HepG2 (cell line): ENCODE data around the gene NCBP3. TPM values are rescaled to one million over a fixed set of nuclear protein-coding genes. Genes with fewer than 3 reads are reported as not detected.

Experiments
- CHD2 ChIP-seq: IDR thresholded peaks from 2 replicates; pipeline ENCODE4 v1.6.1; 2011; ENCODE audit warnings: low read depth, low read length, improper control_type of control experiment
- FOXC1 ChIP-seq: sonication (generic); formaldehyde crosslinking; IDR thresholded peaks from 2 replicates; pipeline ENCODE4 v1.8.0; 2022; ENCODE audit warnings: mild to moderate bottlenecking, missing genetic modification reagents, borderline replicate concordance
- FOXM1 ChIP-seq: sonication (generic); formaldehyde crosslinking; IDR thresholded peaks from 2 replicates; pipeline ENCODE4 v1.5.0; 2020; ENCODE audit warnings: missing genetic modification reagents
- KAT7 ChIP-seq: IDR thresholded peaks from 2 replicates; pipeline ENCODE4 v1.6.1; 2018; ENCODE audit warnings: borderline replicate concordance, missing compliant biosample characterization
- RFXANK ChIP-seq: IDR thresholded peaks from 2 replicates; pipeline ENCODE4 v1.6.1; 2016
- TMF1 ChIP-seq: sonication (generic); formaldehyde crosslinking; IDR thresholded peaks from 2 replicates; pipeline ENCODE4 v1.8.1; 2022; ENCODE audit warnings: low read depth, missing genetic modification reagents
- TP53 ChIP-seq: sonication (generic); formaldehyde crosslinking; conservative IDR thresholded peaks from 2 replicates; pipeline ENCODE4 v1.4.0; 2020; ENCODE audit warnings: missing genetic modification reagents
- ZFP41 ChIP-seq: sonication (generic); formaldehyde crosslinking; IDR thresholded peaks from 2 replicates; pipeline ENCODE4 v1.4.0; 2020; ENCODE audit warnings: mild to moderate bottlenecking, missing genetic modification reagents, borderline replicate concordance
- ZNF282 ChIP-seq: fragments of 450-650 bp; IDR thresholded peaks from 2 replicates; pipeline ENCODE4 v1.6.1; 2018; ENCODE audit not compliant: partially characterized antibody
- ZNF768 ChIP-seq: sonication (generic); formaldehyde crosslinking; IDR thresholded peaks from 2 replicates; pipeline ENCODE4 v1.4.0; 2020; ENCODE audit warnings: missing genetic modification reagents
- ZNF841 ChIP-seq: sonication (generic); formaldehyde crosslinking; IDR thresholded peaks from 2 replicates; pipeline ENCODE4 v1.8.1; 2023; ENCODE audit warnings: missing genetic modification reagents, borderline replicate concordance
- ZNF850 ChIP-seq: sonication (generic); formaldehyde crosslinking; conservative IDR thresholded peaks from 2 replicates; pipeline ENCODE4 v1.9.0; 2021; ENCODE audit warnings: mild to moderate bottlenecking, missing genetic modification reagents
- polyA plus RNA-seq, 8 experiments: library from polyadenylated mRNA; depleted of rRNA in 3 of 8; stranded (reverse) in 7 of 8; unstranded in 1 of 8; fragments of >200 nt; fragmentation: Illumina TruSeq in 4 of 8; extraction: Trizol in 4 of 8; gene quantifications; 2 replicates each; pipeline versions ENCODE4 v1.2.1 to v1.2.3, GENCODE V29; 2011 to 2016; ENCODE audit warnings: low read depth in 4 of 8, missing spikeins in 1 of 8, mixed read lengths in 1 of 8; ENCODE audit not compliant: insufficient read depth in 1 of 8
- total RNA-seq, 5 experiments: library from RNA; depleted of rRNA; stranded (reverse); fragments of >200 nt; fragmentation: Illumina TruSeq; extraction: Trizol; gene quantifications; 2 replicates each; pipeline ENCODE4 v1.2.3, GENCODE V29; 2016; ENCODE audit warnings: low read depth in 1 of 5
- TF ChIP-seq, protein P1 (sequence below): IDR thresholded peaks from 2 replicates; pipeline ENCODE4 v1.6.1; 2016; ENCODE audit warnings: control low read depth
- TF ChIP-seq, protein P2 (sequence below): sonication (generic); formaldehyde crosslinking; IDR thresholded peaks from 2 replicates; pipeline ENCODE4 v1.4.0; 2020; ENCODE audit warnings: low read depth, mild to moderate bottlenecking, missing genetic modification reagents
- TF ChIP-seq, protein P3 (sequence below): sonication (generic); formaldehyde crosslinking; IDR thresholded peaks from 2 replicates; pipeline ENCODE4 v1.4.0; 2020; ENCODE audit warnings: mild to moderate bottlenecking, missing genetic modification reagents
- TF ChIP-seq, protein P4 (sequence below): IDR thresholded peaks from 2 replicates; pipeline ENCODE4 v1.6.1; 2016; ENCODE audit warnings: missing compliant biosample characterization, missing genetic modification reagents, borderline replicate concordance
- TF ChIP-seq, protein P5 (sequence below): sonication (generic); formaldehyde crosslinking; IDR thresholded peaks from 2 replicates; pipeline ENCODE4 v1.5.1; 2020; ENCODE audit warnings: mild to moderate bottlenecking, missing genetic modification reagents
- TF ChIP-seq, protein P6 (sequence below): sonication (generic); formaldehyde crosslinking; IDR thresholded peaks from 2 replicates; pipeline ENCODE4 v1.4.0; 2020; ENCODE audit warnings: missing genetic modification reagents
- TF ChIP-seq, protein P7 (sequence below): IDR thresholded peaks from 2 replicates; pipeline ENCODE4 v1.6.1; 2016; ENCODE audit warnings: missing genetic modification reagents, missing compliant biosample characterization

Gene NCBP3
- total and polyA plus RNA-seq, 2 of the 13 experiments (the other 11 are each of a cell fraction or from before 2014, with no cell fraction given) = 19.5 to 24.8 TPM

DNA sequence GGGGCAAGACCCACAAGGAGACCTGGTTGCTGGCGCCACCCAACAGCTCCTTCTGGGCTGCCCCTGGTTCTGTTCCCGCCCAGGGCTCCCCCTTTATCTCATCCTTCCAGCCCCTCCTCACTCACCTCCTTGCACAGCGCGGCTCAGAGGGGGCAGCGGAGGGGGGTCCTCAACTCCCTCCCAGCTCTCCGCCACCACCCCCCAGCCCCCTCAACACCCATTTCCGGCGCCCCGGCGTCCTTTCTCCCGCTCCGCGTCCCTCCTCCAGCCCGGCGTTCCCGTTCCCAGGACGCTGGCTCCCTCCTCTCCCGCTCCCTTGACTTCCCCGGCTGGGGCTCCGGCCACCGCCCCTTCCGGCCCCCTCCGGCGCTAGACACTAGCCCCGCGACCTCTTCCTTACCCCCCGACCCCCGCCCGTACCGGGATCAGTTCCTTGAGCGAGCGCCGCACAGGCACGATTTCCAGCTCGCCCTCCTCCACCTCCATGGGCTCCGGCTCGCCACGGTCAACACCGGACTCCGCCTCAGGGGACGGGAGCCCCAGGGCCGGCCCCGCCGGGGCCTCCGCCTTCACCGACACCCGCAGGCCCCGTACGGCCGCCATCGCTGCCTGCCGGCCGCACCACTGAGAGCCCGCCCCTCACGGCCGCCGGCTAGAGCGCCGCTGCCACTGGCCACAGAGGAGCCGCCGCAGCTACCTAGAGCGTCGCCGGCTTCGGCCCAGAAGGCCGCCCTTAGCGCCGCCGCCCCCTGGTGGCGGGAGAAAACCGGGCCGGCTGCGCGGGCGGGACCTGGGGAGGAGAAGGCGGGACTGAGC is at the start of gene NCBP3 (continued):
- TF ChIP-seq, protein P1, sequence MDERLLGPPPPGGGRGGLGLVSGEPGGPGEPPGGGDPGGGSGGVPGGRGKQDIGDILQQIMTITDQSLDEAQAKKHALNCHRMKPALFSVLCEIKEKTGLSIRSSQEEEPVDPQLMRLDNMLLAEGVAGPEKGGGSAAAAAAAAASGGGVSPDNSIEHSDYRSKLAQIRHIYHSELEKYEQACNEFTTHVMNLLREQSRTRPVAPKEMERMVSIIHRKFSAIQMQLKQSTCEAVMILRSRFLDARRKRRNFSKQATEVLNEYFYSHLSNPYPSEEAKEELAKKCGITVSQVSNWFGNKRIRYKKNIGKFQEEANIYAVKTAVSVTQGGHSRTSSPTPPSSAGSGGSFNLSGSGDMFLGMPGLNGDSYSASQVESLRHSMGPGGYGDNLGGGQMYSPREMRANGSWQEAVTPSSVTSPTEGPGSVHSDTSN (CRISPR knock-in tag) = no peak
- TF ChIP-seq ZNF768 (CRISPR knock-in tag) (peak; percentile 38; the same call in 1 of the 2 replicates), ZNF841 (CRISPR knock-in tag) (0 out of 2 replicates have a peak, but pooled peaks have one; percentile 58), ZFP41 (CRISPR knock-in tag) (no peak), ZNF850 (CRISPR knock-in tag) (no peak), RFXANK (CRISPR knock-in tag) (no peak; the same call in 1 of the 2 replicates), ZNF282 (no peak), TP53 (no peak), FOXC1 (CRISPR knock-in tag) (no peak; the same call in 1 of the 2 replicates), TMF1 (CRISPR knock-in tag) (peak; percentile 79), FOXM1 (CRISPR knock-in tag) (no peak), CHD2 (peak; percentile 28; the same call in 1 of the 2 replicates), KAT7 (CRISPR knock-in tag) (peak; percentile 87; the same call in 1 of the 2 replicates)
- TF ChIP-seq, protein P2, sequence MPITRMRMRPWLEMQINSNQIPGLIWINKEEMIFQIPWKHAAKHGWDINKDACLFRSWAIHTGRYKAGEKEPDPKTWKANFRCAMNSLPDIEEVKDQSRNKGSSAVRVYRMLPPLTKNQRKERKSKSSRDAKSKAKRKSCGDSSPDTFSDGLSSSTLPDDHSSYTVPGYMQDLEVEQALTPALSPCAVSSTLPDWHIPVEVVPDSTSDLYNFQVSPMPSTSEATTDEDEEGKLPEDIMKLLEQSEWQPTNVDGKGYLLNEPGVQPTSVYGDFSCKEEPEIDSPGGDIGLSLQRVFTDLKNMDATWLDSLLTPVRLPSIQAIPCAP (CRISPR knock-in tag) = no peak
- TF ChIP-seq, protein P3, sequence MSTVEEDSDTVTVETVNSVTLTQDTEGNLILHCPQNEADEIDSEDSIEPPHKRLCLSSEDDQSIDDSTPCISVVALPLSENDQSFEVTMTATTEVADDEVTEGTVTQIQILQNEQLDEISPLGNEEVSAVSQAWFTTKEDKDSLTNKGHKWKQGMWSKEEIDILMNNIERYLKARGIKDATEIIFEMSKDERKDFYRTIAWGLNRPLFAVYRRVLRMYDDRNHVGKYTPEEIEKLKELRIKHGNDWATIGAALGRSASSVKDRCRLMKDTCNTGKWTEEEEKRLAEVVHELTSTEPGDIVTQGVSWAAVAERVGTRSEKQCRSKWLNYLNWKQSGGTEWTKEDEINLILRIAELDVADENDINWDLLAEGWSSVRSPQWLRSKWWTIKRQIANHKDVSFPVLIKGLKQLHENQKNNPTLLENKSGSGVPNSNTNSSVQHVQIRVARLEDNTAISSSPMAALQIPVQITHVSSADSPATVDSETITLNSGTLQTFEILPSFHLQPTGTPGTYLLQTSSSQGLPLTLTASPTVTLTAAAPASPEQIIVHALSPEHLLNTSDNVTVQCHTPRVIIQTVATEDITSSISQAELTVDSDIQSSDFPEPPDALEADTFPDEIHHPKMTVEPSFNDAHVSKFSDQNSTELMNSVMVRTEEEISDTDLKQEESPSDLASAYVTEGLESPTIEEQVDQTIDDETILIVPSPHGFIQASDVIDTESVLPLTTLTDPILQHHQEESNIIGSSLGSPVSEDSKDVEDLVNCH (CRISPR knock-in tag) = no peak
- TF ChIP-seq, protein P4, sequence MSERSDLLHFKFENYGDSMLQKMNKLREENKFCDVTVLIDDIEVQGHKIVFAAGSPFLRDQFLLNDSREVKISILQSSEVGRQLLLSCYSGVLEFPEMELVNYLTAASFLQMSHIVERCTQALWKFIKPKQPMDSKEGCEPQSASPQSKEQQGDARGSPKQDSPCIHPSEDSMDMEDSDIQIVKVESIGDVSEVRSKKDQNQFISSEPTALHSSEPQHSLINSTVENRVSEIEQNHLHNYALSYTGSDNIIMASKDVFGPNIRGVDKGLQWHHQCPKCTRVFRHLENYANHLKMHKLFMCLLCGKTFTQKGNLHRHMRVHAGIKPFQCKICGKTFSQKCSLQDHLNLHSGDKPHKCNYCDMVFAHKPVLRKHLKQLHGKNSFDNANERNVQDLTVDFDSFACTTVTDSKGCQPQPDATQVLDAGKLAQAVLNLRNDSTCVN (CRISPR knock-in tag) = no peak
- TF ChIP-seq, protein P5, sequence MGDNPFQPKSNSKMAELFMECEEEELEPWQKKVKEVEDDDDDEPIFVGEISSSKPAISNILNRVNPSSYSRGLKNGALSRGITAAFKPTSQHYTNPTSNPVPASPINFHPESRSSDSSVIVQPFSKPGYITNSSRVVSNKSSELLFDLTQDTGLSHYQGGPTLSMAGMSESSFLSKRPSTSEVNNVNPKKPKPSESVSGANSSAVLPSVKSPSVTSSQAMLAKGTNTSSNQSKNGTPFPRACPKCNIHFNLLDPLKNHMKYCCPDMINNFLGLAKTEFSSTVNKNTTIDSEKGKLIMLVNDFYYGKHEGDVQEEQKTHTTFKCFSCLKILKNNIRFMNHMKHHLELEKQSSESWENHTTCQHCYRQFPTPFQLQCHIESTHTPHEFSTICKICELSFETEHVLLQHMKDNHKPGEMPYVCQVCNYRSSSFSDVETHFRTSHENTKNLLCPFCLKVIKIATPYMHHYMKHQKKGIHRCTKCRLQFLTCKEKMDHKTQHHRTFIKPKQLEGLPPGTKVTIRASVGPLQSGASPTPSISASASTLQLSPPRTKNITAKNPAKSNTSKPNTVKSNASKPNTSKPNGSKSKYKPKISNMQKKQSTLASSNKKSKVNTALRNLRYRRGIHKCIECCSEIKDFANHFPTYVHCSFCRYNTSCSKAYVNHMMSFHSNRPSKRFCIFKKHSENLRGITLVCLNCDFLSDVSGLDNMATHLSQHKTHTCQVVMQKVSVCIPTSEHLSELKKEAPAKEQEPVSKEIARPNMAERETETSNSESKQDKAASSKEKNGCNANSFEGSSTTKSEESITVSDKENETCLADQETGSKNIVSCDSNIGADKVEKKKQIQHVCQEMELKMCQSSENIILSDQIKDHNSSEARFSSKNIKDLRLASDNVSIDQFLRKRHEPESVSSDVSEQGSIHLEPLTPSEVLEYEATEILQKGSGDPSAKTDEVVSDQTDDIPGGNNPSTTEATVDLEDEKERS (CRISPR knock-in tag) = no peak
- TF ChIP-seq, protein P6, sequence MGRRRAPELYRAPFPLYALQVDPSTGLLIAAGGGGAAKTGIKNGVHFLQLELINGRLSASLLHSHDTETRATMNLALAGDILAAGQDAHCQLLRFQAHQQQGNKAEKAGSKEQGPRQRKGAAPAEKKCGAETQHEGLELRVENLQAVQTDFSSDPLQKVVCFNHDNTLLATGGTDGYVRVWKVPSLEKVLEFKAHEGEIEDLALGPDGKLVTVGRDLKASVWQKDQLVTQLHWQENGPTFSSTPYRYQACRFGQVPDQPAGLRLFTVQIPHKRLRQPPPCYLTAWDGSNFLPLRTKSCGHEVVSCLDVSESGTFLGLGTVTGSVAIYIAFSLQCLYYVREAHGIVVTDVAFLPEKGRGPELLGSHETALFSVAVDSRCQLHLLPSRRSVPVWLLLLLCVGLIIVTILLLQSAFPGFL = no peak
- TF ChIP-seq, protein P7, sequence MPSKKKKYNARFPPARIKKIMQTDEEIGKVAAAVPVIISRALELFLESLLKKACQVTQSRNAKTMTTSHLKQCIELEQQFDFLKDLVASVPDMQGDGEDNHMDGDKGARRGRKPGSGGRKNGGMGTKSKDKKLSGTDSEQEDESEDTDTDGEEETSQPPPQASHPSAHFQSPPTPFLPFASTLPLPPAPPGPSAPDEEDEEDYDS (CRISPR knock-in tag) = peak; percentile 71; the same call in 1 of the 2 replicates
